PC-3 (cell line): ENCODE results near the gene DUS3L. TPM values are rescaled to one million over a fixed set of nuclear protein-coding genes. Genes with fewer than 3 reads are reported as not detected.
A peak's percentile ranks its signal among the peaks of the same experiment; 100 is the strongest.

Experiments used
- ATAC-seq: fragments of 200-7000 bp; cut with Tn5 transposase; 2 replicates; pipeline ENCODE4 v1.9.1; 2020; ENCODE audit warnings: mild to moderate bottlenecking, moderate library complexity
- BruUV-seq: library from RNA; stranded (reverse); fragments of 400-500 nt; replicated peaks from 2 replicates; lab custom pipeline; 2021; lab: Mats Ljungman, UMichigan
- CTCF ChIA-PET: fragments of 300-600 bp; sonication (Branson Sonifier 250); formaldehyde crosslinking; loops from one replicate; lab custom pipeline; 2022; ENCODE audit warnings: antibody characterized with exemption; lab: Charles Lee
- POLR2A ChIA-PET: fragments of 300-600 bp; sonication (Branson Sonifier 250); formaldehyde crosslinking; loops from one replicate; lab custom pipeline; 2022; ENCODE audit warnings: antibody characterized with exemption; ENCODE audit not compliant: unreplicated experiment; lab: Charles Lee
- DNase-seq: peaks from one replicate; pipeline ENCODE4 v3.0.0-alpha.2; 2015
- H2AFZ ChIP-seq: fragments of 300-600 bp; sonication (generic); 2 replicates; pipeline ENCODE4 v1.6.0; 2016; ENCODE audit warnings: antibody characterized with exemption, low read length
- H3F3A ChIP-seq: fragments of 300-600 bp; sonication (generic); one replicate; pipeline ENCODE4 v1.6.0; 2017; ENCODE audit warnings: antibody characterized with exemption, low read length, control low read depth, mild to moderate bottlenecking; ENCODE audit not compliant: unreplicated experiment
- H3K27ac ChIP-seq: fragments of 300-600 bp; sonication (generic); 2 replicates; pipeline ENCODE4 v1.5.1; 2016; ENCODE audit warnings: mild to moderate bottlenecking, low read length
- H3K27me3 ChIP-seq: fragments of 300-600 bp; sonication (generic); 2 replicates; pipeline ENCODE4 v1.6.1; 2016; ENCODE audit warnings: low read length, mixed read lengths
- H3K36me3 ChIP-seq: fragments of 300-600 bp; sonication (generic); 2 replicates; pipeline ENCODE4 v1.6.1; 2016; ENCODE audit warnings: low read depth, mixed run types, low read length, mixed read lengths
- H3K4me1 ChIP-seq: fragments of 300-600 bp; sonication (generic); 2 replicates; pipeline ENCODE4 v1.5.1; 2016; ENCODE audit warnings: low read length; ENCODE audit not compliant: insufficient read depth
- H3K4me2 ChIP-seq: fragments of 300-600 bp; sonication (generic); 2 replicates; pipeline ENCODE4 v1.6.0; 2016; ENCODE audit warnings: low read length
- H3K4me3 ChIP-seq: fragments of 300-600 bp; sonication (generic); 2 replicates; pipeline ENCODE4 v1.5.1; 2016; ENCODE audit warnings: mild to moderate bottlenecking, low read length, mixed read lengths
- H3K79me2 ChIP-seq: fragments of 300-600 bp; sonication (generic); 2 replicates; pipeline ENCODE4 v1.6.1; 2017; ENCODE audit warnings: low read length, mixed read lengths
- H3K9ac ChIP-seq: fragments of 300-600 bp; sonication (generic); 2 replicates; pipeline ENCODE4 v1.6.0; 2016; ENCODE audit warnings: mild to moderate bottlenecking, low read length
- H3K9me2 ChIP-seq: fragments of 300-600 bp; sonication (generic); replicated peaks from 2 replicates; pipeline ENCODE4 v1.6.1; 2016; ENCODE audit warnings: mixed run types, low read length, mixed read lengths
- H3K9me3 ChIP-seq: fragments of 300-600 bp; sonication (generic); 2 replicates; pipeline ENCODE4 v1.6.1; 2016; ENCODE audit warnings: low read length, mixed read lengths
- H4K20me1 ChIP-seq: fragments of 300-600 bp; sonication (generic); 2 replicates; pipeline ENCODE4 v1.6.1; 2016; ENCODE audit warnings: low read length, mixed read lengths
- EZH2 ChIP-seq: fragments of 300-600 bp; sonication (generic); IDR thresholded peaks from one replicate; pipeline ENCODE4 v1.6.1; 2017; ENCODE audit warnings: antibody characterized with exemption, mild to moderate bottlenecking, low read length; ENCODE audit not compliant: unreplicated experiment
- EZH2phosphoT487 ChIP-seq: fragments of 300-600 bp; sonication (generic); IDR thresholded peaks from 2 replicates; pipeline ENCODE4 v1.6.1; 2018; ENCODE audit warnings: mild to moderate bottlenecking, antibody characterized with exemption, low read length, borderline replicate concordance
- intact Hi-C: fragments of 100-400 bp; cut with micrococcal nuclease; formaldehyde crosslinking; loops from 2 replicates; pipeline ENCODE4 v1.9.0; 2023
- total RNA-seq: library from RNA; depleted of rRNA; stranded (reverse); fragments of >200 nt; gene quantifications from 2 replicates; pipeline ENCODE4 v1.2.3, GENCODE V29; 2014
- TF ChIP-seq, protein P1 (sequence below): fragments of 300-600 bp; sonication (generic); conservative IDR thresholded peaks from 2 replicates; pipeline ENCODE4 v1.5.1; 2017; ENCODE audit warnings: antibody characterized with exemption, low read depth, mild to moderate bottlenecking, low read length

The DUS3L gene
- total RNA-seq, 1 experiment from 2014 or later, result 118 TPM

DNA sequence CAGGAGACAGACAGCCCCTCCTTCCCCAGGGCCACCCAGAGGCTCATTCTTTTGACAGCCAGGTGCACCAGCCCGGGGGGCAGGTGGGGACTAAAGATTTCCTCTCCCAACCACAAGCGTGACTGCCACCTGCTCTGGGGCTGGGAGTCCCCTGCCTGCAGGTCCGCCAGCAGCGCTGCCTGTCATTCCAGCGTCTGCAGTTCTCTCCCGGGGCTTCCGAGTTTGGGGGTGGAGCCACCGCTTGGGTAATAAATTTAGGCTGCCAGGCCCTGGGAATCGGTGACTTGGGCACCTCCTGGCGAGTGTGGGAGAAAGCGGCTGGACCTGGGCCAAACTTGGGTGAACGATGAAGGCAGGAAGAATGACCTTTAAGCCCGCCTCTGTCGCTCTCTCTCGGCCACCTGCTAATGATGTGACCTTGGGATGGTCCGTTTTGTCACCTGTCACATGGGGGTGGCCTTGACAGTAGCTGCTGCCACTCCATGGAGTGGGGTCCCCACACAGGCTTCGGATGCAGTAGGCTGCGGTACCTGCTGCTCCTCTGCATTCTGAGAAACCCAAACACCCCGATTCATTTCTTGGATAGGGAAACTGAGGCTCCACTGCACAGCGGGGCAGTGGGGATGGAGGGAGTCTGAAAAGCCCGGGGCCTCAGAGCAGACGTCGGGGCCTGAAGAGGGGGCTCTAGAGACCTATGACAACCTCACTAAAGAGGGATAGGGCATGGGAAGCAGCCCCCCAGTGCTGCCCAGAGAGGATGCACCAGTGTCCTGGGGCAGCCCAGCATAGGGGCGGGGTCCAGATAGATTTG lies 35.8 kb upstream of the DUS3L start:
- no peaks in the 10 kb centered on the region for H3F3A ChIP-seq
- H3K27ac ChIP-seq, result no peak overlapping the region
- no peaks in the 10 kb centered on the region for H4K20me1 ChIP-seq
- TF ChIP-seq EZH2 (no peak), EZH2phosphoT487 (no peak)
- TF ChIP-seq, protein P1, sequence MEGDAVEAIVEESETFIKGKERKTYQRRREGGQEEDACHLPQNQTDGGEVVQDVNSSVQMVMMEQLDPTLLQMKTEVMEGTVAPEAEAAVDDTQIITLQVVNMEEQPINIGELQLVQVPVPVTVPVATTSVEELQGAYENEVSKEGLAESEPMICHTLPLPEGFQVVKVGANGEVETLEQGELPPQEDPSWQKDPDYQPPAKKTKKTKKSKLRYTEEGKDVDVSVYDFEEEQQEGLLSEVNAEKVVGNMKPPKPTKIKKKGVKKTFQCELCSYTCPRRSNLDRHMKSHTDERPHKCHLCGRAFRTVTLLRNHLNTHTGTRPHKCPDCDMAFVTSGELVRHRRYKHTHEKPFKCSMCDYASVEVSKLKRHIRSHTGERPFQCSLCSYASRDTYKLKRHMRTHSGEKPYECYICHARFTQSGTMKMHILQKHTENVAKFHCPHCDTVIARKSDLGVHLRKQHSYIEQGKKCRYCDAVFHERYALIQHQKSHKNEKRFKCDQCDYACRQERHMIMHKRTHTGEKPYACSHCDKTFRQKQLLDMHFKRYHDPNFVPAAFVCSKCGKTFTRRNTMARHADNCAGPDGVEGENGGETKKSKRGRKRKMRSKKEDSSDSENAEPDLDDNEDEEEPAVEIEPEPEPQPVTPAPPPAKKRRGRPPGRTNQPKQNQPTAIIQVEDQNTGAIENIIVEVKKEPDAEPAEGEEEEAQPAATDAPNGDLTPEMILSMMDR, result peak; percentile 58
- ATAC-seq, result peak; percentile 30
- TSS peak; percentile 57 for BruUV-seq
- peak overlapping the region; percentile 35; the same call in 1 of the 2 replicates for H3K4me3 ChIP-seq
- no peaks in the 10 kb centered on the region for H3K9me2 ChIP-seq
- ChIA-PET POLR2A (interaction anchor here (0.6 kb wide), 1 partner anchor 87 kb away, joined by 4 read pairs; the partner anchor contains the start of gene CAPS), CTCF (interaction anchor here (1.9 kb wide), 1 partner anchor 23 kb away, joined by 11 read pairs; no protein-coding TSS in a partner anchor)
- H2AFZ ChIP-seq, result no peak overlapping the region
- H3K9ac ChIP-seq, result no peak overlapping the region
- peak; percentile 81 for DNase-seq
- H3K36me3 ChIP-seq, result no peaks in the 10 kb centered on the region
- no peaks in the 10 kb centered on the region for H3K79me2 ChIP-seq
- no peaks in the 10 kb centered on the region for H3K27me3 ChIP-seq
- peaks cover 14% of the 10 kb centered on the region; the same call in 1 of the 2 replicates for H3K4me1 ChIP-seq
- peak overlapping the region; percentile 51; the same call in 1 of the 2 replicates for H3K4me2 ChIP-seq
- intact Hi-C loops, result no loop called here
- no peaks in the 10 kb centered on the region for H3K9me3 ChIP-seq

DNA sequence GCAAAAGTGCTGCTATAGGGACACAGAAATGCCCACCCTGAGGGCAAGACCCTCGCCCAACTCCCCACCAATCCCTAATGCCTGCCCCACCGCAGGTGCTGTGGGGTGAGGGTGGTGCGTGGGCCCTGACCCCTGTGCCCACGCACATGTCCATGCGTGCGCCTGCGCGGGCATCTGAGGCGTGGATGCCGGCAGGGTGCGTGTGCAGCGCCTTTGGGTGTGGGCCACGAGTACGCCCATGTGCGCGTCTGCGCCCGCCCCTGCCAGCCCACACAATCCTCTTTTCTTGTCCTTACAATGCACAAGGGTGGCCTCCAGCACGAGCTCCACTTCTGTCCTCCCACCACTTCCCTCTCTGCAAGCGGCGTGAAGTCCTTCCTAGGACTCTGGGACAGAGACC lies 34.2 kb upstream of the DUS3L start:
- intact Hi-C loops, result no loop called here
- H4K20me1 ChIP-seq, result no peaks in the 10 kb centered on the region
- no peaks in the 10 kb centered on the region for H3K27me3 ChIP-seq
- peaks cover 14% of the 10 kb centered on the region; the same call in 1 of the 2 replicates for H3K4me1 ChIP-seq
- no peaks in the 10 kb centered on the region for H3K9me3 ChIP-seq
- ATAC-seq (no peak), DNase-seq (no peak)
- no peaks in the 10 kb centered on the region for H3K36me3 ChIP-seq
- no peak overlapping the region for H3K27ac ChIP-seq
- H3K4me2 ChIP-seq, result no peak overlapping the region
- H3K4me3 ChIP-seq, result no peak overlapping the region
- BruUV-seq, result no TSS peak
- no peak overlapping the region for H3K9ac ChIP-seq
- ChIA-PET POLR2A (no interaction called here), CTCF (no interaction called here)
- H3F3A ChIP-seq, result no peaks in the 10 kb centered on the region
- no peaks in the 10 kb centered on the region for H3K79me2 ChIP-seq
- TF ChIP-seq EZH2, result no peak
- no peak for TF ChIP-seq EZH2phosphoT487
- TF ChIP-seq, protein P1, result no peak
- H2AFZ ChIP-seq, result no peak overlapping the region
- no peaks in the 10 kb centered on the region for H3K9me2 ChIP-seq

DNA sequence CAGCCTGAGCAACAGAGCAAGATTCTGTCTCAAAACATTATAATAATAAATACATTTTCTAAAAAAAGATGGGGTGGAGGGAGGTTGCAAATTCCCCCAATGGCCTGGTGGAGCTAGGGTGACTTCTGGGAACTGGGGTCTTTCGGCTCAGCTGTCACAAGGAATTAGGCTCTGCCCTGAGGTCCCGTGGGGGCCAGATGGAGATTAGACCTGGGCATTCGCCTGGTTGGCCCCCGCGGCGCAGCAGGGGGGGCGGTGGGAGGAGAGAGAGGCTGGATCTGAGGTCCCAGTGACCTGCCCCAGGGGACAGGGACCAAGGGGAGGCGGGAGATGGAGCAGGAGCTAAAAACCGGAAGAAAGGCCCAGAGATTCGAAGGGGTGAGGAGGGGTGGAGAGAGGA lies 33.8 kb upstream of the DUS3L start:
- ATAC-seq (no peak), DNase-seq (no peak)
- intact Hi-C loops, result loop anchor here (5.0 kb wide), 1 partner anchor 68 kb away; no protein-coding TSS in a partner anchor
- H3K9me2 ChIP-seq, result no peaks in the 10 kb centered on the region
- H2AFZ ChIP-seq, result no peak overlapping the region
- no TSS peak for BruUV-seq
- peaks cover 14% of the 10 kb centered on the region; the same call in 1 of the 2 replicates for H3K4me1 ChIP-seq
- H3K36me3 ChIP-seq, result no peaks in the 10 kb centered on the region
- ChIA-PET POLR2A (no interaction called here), CTCF (no interaction called here)
- no peak overlapping the region for H3K27ac ChIP-seq
- H3K9me3 ChIP-seq, result no peaks in the 10 kb centered on the region
- no peaks in the 10 kb centered on the region for H3F3A ChIP-seq
- no peaks in the 10 kb centered on the region for H4K20me1 ChIP-seq
- H3K27me3 ChIP-seq, result no peaks in the 10 kb centered on the region
- H3K4me2 ChIP-seq, result no peak overlapping the region
- TF ChIP-seq, protein P1, result no peak
- TF ChIP-seq EZH2 (no peak), EZH2phosphoT487 (no peak)
- no peak overlapping the region for H3K4me3 ChIP-seq
- no peaks in the 10 kb centered on the region for H3K79me2 ChIP-seq
- H3K9ac ChIP-seq, result no peak overlapping the region
